ENCODE data around the gene KRTAP5-5.
"Not testable (repeated sequence)": the region's sequence is repeated elsewhere in the genome, so short reads cannot be mapped to it uniquely, and the experiment has no call there.

The KRTAP5-5 gene, protein sequence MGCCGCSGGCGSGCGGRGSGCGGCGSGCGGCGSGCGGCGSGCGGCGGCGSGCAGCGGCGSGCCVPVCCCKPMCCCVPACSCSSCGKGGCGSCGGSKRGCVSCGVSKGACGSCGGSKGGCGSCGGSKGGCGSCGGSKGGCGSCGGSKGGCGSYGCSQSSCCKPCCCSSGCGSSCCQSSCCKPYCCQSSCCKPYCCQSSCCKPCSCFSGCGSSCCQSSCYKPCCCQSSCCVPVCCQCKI

DNA sequence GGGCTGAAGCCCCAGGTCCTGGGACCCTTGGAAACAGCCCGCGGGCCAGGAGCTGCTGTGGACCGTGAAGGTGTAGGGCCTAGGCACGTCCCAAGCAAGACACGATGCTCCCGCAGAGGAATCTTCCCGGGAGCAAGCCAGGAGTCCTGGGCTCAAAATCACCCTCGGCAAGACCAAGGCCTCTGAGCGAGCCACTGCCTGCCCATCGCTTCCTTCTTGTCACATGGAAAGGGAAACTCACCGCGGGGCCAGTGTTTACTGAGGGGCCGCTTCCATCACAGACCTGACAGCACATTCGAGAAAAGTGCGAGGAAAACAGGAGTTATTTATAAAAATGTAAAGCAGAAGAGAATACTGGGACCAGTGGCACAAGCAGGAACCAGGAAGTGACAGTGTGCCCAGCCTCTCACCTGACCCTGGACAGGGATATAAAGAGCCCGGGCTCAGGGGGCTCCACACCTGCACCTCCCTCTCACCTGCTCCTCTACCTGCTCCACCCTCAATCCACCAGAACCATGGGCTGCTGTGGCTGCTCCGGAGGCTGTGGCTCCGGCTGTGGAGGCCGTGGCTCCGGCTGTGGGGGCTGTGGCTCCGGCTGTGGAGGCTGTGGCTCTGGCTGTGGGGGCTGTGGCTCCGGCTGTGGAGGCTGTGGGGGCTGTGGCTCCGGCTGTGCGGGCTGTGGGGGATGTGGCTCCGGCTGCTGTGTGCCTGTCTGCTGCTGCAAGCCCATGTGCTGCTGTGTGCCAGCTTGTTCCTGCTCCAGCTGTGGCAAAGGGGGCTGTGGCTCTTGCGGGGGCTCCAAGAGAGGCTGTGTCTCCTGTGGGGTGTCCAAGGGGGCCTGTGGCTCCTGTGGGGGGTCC, at the start of gene KRTAP5-5:
KRTAP5-5 (plus strand) TSS at position 450 of the 860 bp plus-strand sequence; CDS start at position 516, 66 bp downstream.
- no peak for DNase-seq

DNA sequence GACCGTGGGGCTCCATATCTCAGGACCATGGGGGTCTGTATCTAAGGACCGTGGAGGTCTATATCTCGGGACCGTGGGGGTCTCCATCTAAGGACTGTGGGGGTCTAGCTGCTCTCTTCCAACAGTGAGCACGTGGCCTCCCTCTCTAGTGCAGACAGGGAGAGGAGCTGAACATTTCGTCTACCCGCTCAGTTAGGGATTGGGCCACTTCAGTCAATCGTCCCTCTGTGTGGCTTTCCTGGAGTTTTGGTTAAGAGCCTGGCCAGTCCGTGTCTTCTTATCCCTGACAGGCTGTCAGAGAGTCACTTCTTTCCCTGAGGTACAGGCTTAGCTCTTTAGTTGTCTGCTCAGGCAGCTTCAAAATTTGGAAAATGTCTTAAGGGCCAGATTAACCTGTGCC, 47.6 kb upstream of the KRTAP5-5 start:
- DNase-seq: no peak

- DNase-seq: not testable (repeated sequence)
Observed at GRCh38 chr11:1582909-1583308, 46.7 kb upstream of the KRTAP5-5 start.

GRCh38 chr11:1584661-1585370, 44.8 kb upstream of the KRTAP5-5 start, which contains the start of gene KRTAP5-1:
KRTAP5-1 (minus strand) TSS chr11:1585283; CDS start chr11:1585249, 34 bp downstream.
- DNase-seq: not testable (repeated sequence)

- no peak for DNase-seq
Observed at GRCh38 chr11:1586699-1587098, 42.9 kb upstream of the KRTAP5-5 start.

DNA sequence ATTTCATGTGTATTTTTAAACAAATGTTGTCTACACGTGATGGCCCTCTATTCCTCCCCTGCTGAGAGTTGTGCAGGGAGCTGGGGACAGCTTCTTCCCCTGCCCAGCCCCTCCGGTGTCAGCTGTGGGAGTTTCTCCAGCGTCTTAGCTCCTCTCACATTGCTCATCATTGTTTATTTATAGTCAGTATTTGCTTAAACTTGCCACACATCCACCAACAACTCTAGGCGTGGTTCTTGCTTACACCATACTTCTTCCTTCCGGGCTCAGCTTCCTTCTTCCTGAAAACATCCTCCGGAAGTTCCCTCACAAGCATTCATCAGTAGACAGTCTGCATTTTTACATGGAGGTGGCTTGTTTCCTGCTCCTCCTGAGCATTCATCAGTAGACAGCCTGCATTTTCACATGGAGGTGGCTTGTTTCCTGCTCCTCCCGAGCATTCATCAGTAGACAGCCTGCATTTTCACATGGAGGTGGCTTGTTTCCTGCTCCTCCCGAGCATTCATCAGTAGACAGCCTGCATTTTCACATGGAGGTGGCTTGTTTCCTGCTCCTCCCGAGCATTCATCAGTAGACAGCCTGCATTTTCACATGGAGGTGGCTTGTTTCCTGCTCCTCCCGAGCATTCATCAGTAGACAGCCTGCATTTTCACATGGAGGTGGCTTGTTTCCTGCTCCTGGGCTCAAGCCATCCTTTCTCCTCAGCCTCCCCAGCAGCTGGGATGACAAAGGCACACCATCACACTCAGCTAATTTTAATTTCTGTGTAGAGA, 40.2 kb upstream of the KRTAP5-5 start:
- peak; percentile 26 for DNase-seq

- DNase-seq: no peak
Observed at GRCh38 chr11:1589996-1590395, 39.6 kb upstream of the KRTAP5-5 start.

GRCh38 chr11:1592628-1593027, 36.9 kb upstream of the KRTAP5-5 start:
- DNase-seq: no peak

DNA sequence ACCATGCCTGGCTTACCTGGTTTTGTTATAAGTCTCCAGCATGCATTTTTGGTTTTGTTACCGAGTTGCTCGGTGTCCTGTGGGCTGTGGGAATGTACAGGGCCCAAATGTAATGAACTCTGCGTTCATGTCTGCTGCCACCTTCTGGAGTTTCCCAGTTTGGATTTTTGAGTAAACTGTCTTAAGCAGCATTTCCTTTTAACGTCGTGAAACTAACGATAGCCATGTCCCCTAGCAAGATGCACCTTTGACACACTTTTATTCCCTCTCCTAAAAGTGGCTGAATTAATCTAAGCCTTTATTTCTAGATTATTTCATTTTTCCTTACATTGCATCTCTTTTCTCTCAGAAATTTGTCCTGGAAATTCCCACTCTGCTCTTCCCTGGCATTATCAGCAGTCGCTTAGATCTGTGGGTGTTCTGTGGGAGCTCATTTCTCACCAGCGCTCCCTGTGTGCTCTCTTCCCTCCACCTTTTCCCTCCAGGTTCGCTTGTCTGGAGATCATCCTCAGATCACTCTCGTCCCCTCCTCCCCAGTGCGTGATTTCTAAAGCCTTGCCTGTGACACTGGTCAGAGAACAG, 33.5 kb upstream of the KRTAP5-5 start:
- not testable (repeated sequence) for DNase-seq

DNA sequence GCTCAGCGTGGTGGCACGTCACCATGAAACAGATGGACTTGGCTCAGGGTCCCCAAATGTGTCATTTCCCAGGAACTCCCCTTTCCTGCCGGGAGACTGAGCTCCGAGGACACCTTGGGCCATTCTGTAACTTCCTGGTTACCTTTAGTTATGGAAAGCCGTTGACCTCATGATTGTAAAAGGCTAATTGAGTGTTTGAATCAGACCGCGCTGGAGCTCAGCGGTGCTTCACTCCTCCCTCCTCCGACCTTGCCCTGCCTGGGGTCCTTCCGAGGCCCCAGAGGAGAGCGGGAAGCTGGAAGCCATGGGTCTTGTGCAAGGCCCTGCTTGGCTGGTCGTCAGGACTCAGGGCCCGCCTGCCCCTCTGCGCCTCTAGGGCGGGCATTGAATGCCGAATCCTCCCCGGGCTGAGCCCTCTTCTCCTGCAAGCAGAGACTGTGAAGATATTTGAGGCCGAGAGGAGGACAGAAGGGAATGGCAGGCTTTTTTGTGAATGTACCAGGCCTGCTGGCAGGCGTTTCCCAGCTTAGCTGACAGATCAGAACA, 32.9 kb upstream of the KRTAP5-5 start:
- not testable (repeated sequence) for DNase-seq

- no peak for DNase-seq
Observed at GRCh38 chr11:1597331-1597993, 32.1 kb upstream of the KRTAP5-5 start.

GRCh38 chr11:1597994-1598380, 31.6 kb upstream of the KRTAP5-5 start, which contains the start of gene KRTAP5-2:
KRTAP5-2 (minus strand) TSS chr11:1598294; CDS start chr11:1598250, 44 bp downstream.
- no peak for DNase-seq

DNA sequence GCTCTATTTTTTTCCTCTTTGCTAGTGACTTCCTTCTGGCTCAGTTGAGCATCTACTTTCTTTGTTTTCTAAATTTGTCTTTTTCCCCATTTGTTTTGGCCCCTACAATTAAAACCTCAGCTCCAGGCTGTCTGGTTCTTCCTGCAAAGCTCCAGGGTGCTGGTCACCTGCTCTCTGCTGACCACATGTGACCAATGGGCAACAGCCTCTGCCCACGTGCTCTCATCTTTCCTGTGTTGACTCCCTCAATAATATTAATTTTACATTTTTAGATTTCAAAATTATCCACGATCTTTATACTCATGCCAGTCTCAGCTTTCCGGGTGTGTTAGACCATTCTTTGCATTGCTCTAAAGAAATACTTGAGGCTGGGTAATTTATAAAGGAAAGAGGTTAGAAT, 31.2 kb upstream of the KRTAP5-5 start:
- not testable (repeated sequence) for DNase-seq

DNA sequence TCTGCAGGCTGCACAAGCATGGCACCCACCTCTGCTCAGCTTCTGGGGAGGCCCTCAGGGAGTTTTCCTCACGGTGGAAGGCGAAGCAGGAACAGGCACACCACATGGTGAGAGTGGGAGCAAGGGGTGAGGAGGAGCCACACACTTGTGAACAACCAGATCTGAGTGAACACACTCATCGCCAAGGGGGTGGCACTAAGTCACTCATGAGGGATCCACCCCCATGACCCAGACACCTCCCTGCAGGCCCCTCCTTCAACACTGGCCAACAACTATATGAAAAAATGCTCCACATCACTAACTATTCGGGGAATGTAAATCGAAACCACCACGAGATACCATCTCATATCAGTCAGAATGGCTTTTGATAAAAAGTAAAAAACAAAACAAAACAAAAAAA, 30.8 kb upstream of the KRTAP5-5 start:
- no peak for DNase-seq

- DNase-seq: no peak
Observed at GRCh38 chr11:1600626-1601025, 28.9 kb upstream of the KRTAP5-5 start.

DNA sequence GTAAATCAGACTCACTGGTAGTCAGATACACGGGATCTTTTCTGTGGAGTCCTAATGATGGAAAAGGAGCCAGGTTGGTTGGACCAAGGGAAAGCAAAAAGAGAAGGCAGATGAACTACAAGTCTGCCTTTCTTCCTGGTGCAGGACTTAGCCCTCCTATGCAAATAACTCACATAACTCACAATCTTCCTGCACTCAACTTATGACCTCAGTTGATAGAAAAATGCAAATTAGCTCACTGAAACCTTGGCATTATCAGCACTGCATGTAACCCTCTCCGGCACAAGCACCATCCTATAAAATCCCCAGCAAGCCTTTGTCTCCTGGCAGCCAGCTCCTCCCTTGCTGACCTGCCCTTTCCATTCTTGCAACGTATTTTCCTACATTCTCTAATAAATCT, 27.9 kb upstream of the KRTAP5-5 start:
- not testable (repeated sequence) for DNase-seq

DNA sequence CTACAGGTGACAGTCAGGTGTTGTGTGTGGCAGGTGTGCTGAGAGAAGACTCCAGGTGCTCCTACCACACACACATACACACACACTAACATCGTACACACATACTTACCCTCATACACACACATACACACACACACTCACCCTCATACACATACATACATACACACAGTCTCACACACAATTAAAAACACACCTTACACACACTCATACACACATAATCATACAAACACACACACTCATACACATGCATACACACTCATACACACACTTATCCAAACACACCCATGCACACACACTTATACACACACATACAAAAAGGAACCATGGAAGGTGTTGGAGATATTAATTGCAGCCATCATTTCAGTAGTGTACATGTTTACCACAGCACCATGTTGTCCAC, 25.9 kb upstream of the KRTAP5-5 start:
- DNase-seq: no peak

GRCh38 chr11:1604181-1604580, 25.4 kb upstream of the KRTAP5-5 start:
- DNase-seq: no peak

- DNase-seq: no peak
Observed at GRCh38 chr11:1604711-1605110, 24.9 kb upstream of the KRTAP5-5 start.

DNA sequence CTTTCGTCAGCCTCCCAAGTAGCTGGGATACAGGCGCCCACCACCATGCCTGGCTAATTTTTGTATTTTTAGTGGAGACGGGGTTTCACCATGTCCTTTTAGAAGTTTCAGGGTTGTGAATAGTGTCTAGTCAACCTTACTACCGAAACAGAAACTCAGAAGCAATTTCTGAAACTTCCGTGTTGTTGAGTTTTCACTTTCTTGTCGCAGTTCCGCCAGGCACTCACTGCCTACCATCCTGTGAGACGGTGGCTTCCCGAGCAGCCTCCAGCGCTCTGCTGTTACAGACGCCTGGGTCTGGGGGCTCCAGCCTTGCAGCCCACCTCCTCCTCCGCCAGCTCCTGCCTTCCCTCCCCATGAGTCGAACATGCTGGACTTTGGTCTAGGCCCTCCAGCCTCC, 23.7 kb upstream of the KRTAP5-5 start:
- peak; percentile 71 for DNase-seq

DNA sequence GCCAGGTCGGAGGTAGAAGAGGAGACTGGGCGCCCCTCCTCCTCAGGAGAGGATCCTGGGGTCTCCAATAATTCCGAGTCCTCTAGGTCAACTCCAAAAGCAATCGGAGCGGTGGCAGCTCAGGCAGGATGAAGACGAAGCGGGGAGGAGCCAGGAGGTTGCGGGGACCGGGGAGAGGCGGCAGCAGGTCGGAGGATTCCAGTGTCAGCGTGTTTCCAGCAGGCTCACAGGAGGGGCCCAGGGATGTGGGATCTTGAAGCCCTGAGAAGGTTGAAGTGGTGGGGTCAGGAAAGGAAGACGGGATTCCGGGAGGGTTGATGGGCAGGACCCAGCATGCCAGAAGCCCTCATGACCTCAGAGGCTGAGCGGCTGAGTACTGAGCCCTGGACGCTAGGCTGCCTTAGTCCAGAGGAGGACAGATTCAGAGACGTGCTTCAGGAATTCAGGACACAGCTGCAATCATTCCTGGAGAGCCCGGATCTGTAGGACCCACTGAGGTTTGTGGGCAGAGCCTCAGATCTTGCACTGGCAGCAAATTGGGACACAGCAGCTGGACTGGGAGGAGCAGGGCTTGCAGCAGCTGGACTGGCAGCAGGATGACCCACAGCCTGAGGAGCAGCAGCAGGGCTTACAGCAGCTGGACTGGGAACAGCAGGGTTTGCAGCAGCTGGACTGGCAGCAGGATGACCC, 22.3 kb upstream of the KRTAP5-5 start:
- DNase-seq: not testable (repeated sequence)
